ENCODE measurements around the gene LRRC4C. TPM values are rescaled to one million over a fixed set of nuclear protein-coding genes. Genes with fewer than 3 reads are reported as not detected.

LRRC4C gene
- total RNA-seq, 1 donor from 2014 or later: 0.64 TPM

DNA sequence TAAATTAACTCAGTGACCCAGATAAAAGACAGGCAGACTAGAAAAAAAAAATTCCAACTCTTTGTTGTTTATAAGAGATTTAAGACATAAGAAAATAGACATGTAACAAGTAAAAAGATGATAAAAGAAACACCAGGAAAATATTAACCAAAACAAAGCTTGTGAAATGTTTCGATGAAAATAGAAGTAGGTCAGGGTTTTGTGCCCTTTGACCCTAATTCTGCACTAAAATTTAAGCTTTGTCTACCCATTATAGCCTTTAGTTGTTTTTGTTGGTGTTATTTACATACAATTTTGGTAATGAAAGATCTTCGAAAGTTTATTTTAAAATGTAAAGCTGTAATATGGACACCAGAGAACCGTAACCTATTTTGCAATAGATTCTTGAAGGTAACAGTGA lies 75.7 kb downstream of the LRRC4C start:
- Mint-ChIP-seq H3K9me3 (ENCODE audit: unreplicated experiment) (no peaks in the 10 kb centered on the region), H3K36me3 (ENCODE audit: unreplicated experiment) (no peaks in the 10 kb centered on the region), H3K4me3 (ENCODE audit: unreplicated experiment) (no peak overlapping the region), H3K27ac (ENCODE audit: unreplicated experiment) (no peak overlapping the region), H3K27me3 (ENCODE audit: unreplicated experiment) (no peaks in the 10 kb centered on the region), H3K4me1 (ENCODE audit: low read depth, unreplicated experiment) (peaks cover 6% of the 10 kb centered on the region)
- DNase-seq: no peak
- TF ChIP-seq, protein P1, sequence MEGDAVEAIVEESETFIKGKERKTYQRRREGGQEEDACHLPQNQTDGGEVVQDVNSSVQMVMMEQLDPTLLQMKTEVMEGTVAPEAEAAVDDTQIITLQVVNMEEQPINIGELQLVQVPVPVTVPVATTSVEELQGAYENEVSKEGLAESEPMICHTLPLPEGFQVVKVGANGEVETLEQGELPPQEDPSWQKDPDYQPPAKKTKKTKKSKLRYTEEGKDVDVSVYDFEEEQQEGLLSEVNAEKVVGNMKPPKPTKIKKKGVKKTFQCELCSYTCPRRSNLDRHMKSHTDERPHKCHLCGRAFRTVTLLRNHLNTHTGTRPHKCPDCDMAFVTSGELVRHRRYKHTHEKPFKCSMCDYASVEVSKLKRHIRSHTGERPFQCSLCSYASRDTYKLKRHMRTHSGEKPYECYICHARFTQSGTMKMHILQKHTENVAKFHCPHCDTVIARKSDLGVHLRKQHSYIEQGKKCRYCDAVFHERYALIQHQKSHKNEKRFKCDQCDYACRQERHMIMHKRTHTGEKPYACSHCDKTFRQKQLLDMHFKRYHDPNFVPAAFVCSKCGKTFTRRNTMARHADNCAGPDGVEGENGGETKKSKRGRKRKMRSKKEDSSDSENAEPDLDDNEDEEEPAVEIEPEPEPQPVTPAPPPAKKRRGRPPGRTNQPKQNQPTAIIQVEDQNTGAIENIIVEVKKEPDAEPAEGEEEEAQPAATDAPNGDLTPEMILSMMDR (IDR thresholded peaks at IDR 0.05; ENCODE audit: partially characterized antibody, unreplicated experiment): no peak

DNA sequence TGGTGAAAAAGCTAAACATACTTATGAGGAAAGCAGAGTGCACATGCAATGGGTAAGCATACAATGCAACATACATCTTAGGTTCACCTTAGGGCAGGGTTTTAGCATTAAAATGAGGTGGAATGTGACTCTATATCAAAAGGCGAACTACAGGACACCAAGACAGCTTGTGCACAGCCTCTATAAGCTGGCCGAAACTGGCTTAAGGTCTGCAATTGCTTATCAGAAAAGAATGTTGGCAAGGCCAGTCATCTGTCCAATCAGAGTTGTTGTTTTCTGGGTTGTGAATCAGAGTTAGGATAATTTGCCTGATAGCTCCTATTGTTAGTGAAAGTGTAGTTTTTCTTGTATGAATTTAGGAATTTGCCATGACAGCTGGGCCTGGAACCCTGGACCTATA lies 76.5 kb downstream of the LRRC4C start:
- H3K9me3 Mint-ChIP-seq (ENCODE audit: unreplicated experiment): no peaks in the 10 kb centered on the region
- H3K4me3 Mint-ChIP-seq (ENCODE audit: unreplicated experiment): no peak overlapping the region
- H3K27me3 Mint-ChIP-seq (ENCODE audit: unreplicated experiment): no peaks in the 10 kb centered on the region
- H3K4me1 Mint-ChIP-seq (ENCODE audit: low read depth, unreplicated experiment): peaks cover 6% of the 10 kb centered on the region
- DNase-seq: no peak
- TF ChIP-seq, protein P1 (IDR thresholded peaks at IDR 0.05; ENCODE audit: partially characterized antibody, unreplicated experiment): no peak
- no peaks in the 10 kb centered on the region for H3K36me3 Mint-ChIP-seq (ENCODE audit: unreplicated experiment)
- no peak overlapping the region for H3K27ac Mint-ChIP-seq (ENCODE audit: unreplicated experiment)

DNA sequence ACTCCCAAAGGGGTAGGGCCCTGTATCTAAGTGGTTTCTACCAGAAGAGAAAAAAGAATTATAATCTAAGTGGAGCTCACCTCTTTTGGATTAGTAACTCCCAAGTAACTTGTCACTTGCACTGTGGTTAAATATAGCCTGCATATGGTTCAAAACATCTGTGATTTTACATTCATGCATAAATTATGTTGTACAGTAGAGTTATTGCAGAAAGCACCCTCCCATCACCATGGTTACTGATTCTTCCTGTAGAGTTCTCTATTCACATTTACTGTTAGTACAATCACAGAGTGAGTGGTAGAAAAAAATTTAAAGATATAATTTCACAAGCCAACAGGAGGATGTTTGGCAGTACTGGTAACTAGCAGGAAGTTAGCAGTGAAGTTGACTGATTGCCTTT lies 80.4 kb downstream of the LRRC4C start:
- Mint-ChIP-seq H3K4me3 (ENCODE audit: unreplicated experiment) (no peak overlapping the region), H3K4me1 (ENCODE audit: low read depth, unreplicated experiment) (peaks cover 10% of the 10 kb centered on the region), H3K36me3 (ENCODE audit: unreplicated experiment) (no peaks in the 10 kb centered on the region), H3K27ac (ENCODE audit: unreplicated experiment) (no peak overlapping the region), H3K27me3 (ENCODE audit: unreplicated experiment) (no peaks in the 10 kb centered on the region), H3K9me3 (ENCODE audit: unreplicated experiment) (no peaks in the 10 kb centered on the region)
- no peak for DNase-seq
- TF ChIP-seq, protein P1 (IDR thresholded peaks at IDR 0.05; ENCODE audit: partially characterized antibody, unreplicated experiment): no peak

DNA sequence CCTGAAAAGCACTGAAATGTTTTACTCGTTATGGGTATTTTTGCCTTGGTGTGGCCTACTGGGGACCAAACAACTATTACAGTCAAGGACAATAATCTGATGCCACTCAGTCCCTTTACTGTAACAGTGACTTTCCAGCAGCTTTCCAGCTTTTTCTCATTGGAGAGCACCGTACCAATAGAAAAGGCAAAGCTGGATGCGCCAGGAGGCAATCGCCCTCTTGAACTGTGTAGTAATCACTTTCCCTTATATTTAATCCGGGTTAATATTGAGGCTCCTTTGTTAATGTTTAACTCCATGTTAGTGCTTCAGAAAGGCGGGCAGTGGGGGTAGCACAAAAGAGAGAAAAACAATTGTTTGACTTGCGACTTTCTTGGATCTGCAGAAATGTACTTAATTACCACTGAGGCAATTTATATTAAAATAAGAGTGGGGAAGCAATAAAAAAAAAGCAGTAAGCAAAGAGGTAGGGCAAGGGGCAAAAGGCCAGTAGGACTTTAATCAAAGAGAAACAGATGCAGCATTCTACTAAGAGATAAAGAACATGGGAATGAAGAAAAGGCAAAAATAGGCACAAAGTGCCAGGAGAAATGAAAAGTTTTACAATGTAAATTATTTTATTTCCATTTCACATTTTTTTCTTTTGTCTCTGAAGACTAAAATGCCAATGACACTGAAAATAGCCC lies 81.6 kb downstream of the LRRC4C start:
- Mint-ChIP-seq H3K4me1 (ENCODE audit: low read depth, unreplicated experiment) (peaks cover 10% of the 10 kb centered on the region), H3K36me3 (ENCODE audit: unreplicated experiment) (no peaks in the 10 kb centered on the region), H3K4me3 (ENCODE audit: unreplicated experiment) (no peak overlapping the region), H3K27ac (ENCODE audit: unreplicated experiment) (no peak overlapping the region), H3K9me3 (ENCODE audit: unreplicated experiment) (no peaks in the 10 kb centered on the region), H3K27me3 (ENCODE audit: unreplicated experiment) (no peaks in the 10 kb centered on the region)
- DNase-seq: no peak
- TF ChIP-seq, protein P1 (IDR thresholded peaks at IDR 0.05; ENCODE audit: partially characterized antibody, unreplicated experiment): no peak

DNA sequence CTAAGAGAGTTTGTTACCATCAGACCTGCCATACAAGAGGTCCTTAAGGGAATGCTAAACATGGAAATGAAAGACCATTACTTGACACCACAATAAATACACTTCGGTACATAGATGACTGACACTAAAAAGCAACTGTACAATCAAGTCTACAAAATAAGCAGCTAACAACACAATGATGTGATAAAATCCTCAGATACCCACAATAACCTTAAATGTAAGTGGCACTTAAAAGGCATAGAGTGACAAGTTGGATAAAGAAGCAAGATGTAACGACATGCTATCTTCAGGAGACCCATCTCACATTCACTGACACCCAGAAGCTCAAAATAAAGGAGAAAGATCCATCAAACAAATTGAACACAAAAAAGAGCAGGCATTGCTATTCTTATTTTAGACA lies 107.6 kb downstream of the LRRC4C start:
- no peaks in the 10 kb centered on the region for H3K36me3 Mint-ChIP-seq (ENCODE audit: unreplicated experiment)
- TF ChIP-seq, protein P1 (IDR thresholded peaks at IDR 0.05; ENCODE audit: partially characterized antibody, unreplicated experiment): no peak
- no peaks in the 10 kb centered on the region for H3K4me1 Mint-ChIP-seq (ENCODE audit: low read depth, unreplicated experiment)
- no peak overlapping the region for H3K27ac Mint-ChIP-seq (ENCODE audit: unreplicated experiment)
- no peak for DNase-seq
- H3K27me3 Mint-ChIP-seq (ENCODE audit: unreplicated experiment): no peaks in the 10 kb centered on the region
- H3K4me3 Mint-ChIP-seq (ENCODE audit: unreplicated experiment): no peak overlapping the region
- H3K9me3 Mint-ChIP-seq (ENCODE audit: unreplicated experiment): no peaks in the 10 kb centered on the region
